ENCODE results near the gene SNHG17.
A peak's percentile ranks its signal among the peaks of the same experiment; 100 is the strongest.

Gene SNHG17

GRCh38 chr20:38434770-38435554 is at the start of gene SNHG17:
Gene SNHG17, minus strand, starts transcription at chr20:38435328.
- intact Hi-C loops (cut with DNase I; ENCODE audit: low total_unique reads) = no loop called here
- Histone ChIP-seq H3K36me3 (peaks cover 36 to 38% (median 37%) of the 10 kb centered on the region in 3 donors), H3K4me3 (peak within 1 kb of the TSS; percentile 59 to 87), H3K9me3 (peaks cover 0 to 5% (median 0%) of the 10 kb centered on the region in 3 donors), H3K27ac (peak within 1 kb of the TSS; percentile 80 to 81), H3K27me3 (peaks cover 0 to 3% of the 10 kb centered on the region in 2 donors), H3K4me1 (peaks cover 0 to 17% (median 11%) of the 10 kb centered on the region in 4 donors)
- peak; percentile 90 to 92 for DNase-seq
- TF ChIP-seq, protein P1, sequence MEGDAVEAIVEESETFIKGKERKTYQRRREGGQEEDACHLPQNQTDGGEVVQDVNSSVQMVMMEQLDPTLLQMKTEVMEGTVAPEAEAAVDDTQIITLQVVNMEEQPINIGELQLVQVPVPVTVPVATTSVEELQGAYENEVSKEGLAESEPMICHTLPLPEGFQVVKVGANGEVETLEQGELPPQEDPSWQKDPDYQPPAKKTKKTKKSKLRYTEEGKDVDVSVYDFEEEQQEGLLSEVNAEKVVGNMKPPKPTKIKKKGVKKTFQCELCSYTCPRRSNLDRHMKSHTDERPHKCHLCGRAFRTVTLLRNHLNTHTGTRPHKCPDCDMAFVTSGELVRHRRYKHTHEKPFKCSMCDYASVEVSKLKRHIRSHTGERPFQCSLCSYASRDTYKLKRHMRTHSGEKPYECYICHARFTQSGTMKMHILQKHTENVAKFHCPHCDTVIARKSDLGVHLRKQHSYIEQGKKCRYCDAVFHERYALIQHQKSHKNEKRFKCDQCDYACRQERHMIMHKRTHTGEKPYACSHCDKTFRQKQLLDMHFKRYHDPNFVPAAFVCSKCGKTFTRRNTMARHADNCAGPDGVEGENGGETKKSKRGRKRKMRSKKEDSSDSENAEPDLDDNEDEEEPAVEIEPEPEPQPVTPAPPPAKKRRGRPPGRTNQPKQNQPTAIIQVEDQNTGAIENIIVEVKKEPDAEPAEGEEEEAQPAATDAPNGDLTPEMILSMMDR (IDR thresholded peaks at IDR 0.05) = peak; percentile 100

DNA sequence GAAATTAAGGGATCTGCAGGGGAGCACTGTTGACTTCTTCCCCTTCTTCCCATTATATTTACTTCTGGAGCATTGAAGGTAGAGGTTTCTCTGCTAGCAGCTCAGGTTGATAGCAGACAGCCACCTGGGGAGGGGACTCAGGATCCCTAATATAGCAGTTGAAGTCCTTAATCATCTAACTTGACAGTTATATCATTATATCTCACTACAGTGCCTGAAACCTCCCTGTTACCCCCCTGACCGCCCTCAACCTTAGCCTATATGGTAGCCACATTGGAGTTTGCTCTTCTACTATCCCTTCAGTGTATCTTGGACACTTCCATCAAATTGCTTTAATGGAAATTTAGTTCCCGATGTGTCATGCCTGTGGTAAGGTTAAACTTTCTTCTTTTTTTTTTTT is 44.5 kb upstream of the SNHG17 start:
- Histone ChIP-seq H3K4me3 (no peak overlapping the region), H3K27ac (no peak overlapping the region), H3K27me3 (no peaks in the 10 kb centered on the region), H3K4me1 (peaks cover 0 to 25% (median 9%) of the 10 kb centered on the region in 4 donors), H3K36me3 (peaks cover 0 to 4% (median 4%) of the 10 kb centered on the region in 3 donors), H3K9me3 (no peaks in the 10 kb centered on the region)
- TF ChIP-seq, protein P1 (IDR thresholded peaks at IDR 0.05) = no peak
- DNase-seq = no peak
- intact Hi-C loops (cut with DNase I; ENCODE audit: low total_unique reads) = no loop called here

DNA sequence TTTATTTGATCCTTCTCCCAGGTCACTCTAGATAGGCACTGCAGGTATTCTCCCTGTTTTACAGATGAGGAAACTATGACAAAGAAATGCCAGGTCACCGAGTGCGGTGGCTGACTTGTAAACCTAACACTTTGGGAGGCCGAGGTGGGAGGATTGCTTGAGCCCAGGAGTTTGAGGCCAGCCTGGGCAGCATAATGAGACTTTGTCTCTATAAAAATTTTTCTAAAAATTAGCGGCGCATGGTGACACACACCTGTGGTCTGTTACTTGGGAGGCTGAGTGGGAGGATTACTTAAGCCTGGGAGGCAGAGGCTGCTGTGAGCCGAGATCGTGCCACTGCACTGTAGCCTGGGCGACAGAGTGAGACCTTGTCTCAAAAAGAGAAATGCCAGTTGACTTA is 42.6 kb upstream of the SNHG17 start:
- no peak for DNase-seq
- no peak overlapping the region for H3K27ac ChIP-seq

GRCh38 chr20:38473367-38473795 is 38.3 kb upstream of the SNHG17 start:
- Histone ChIP-seq H3K4me1 (peaks cover 0 to 39% (median 26%) of the 10 kb centered on the region in 4 donors), H3K27ac (peak overlapping the region; percentile 84 to 95), H3K27me3 (no peaks in the 10 kb centered on the region), H3K36me3 (no peaks in the 10 kb centered on the region), H3K9me3 (no peaks in the 10 kb centered on the region), H3K4me3 (peak overlapping the region; percentile 68 to 83)
- no peak for DNase-seq
- TF ChIP-seq, protein P1 (IDR thresholded peaks at IDR 0.05) = no peak
- intact Hi-C loops (cut with DNase I; ENCODE audit: low total_unique reads) = no loop called here

More for the DNA sequence above, 42.6 kb upstream of the SNHG17 start:
- Histone ChIP-seq H3K27me3 (no peaks in the 10 kb centered on the region), H3K36me3 (peaks cover 0 to 4% (median 4%) of the 10 kb centered on the region in 3 donors), H3K9me3 (no peaks in the 10 kb centered on the region), H3K4me1 (peaks cover 0 to 39% (median 22%) of the 10 kb centered on the region in 4 donors), H3K4me3 (no peak overlapping the region)
- TF ChIP-seq, protein P1 (IDR thresholded peaks at IDR 0.05) = no peak
- intact Hi-C loops (cut with DNase I; ENCODE audit: low total_unique reads) = no loop called here

DNA sequence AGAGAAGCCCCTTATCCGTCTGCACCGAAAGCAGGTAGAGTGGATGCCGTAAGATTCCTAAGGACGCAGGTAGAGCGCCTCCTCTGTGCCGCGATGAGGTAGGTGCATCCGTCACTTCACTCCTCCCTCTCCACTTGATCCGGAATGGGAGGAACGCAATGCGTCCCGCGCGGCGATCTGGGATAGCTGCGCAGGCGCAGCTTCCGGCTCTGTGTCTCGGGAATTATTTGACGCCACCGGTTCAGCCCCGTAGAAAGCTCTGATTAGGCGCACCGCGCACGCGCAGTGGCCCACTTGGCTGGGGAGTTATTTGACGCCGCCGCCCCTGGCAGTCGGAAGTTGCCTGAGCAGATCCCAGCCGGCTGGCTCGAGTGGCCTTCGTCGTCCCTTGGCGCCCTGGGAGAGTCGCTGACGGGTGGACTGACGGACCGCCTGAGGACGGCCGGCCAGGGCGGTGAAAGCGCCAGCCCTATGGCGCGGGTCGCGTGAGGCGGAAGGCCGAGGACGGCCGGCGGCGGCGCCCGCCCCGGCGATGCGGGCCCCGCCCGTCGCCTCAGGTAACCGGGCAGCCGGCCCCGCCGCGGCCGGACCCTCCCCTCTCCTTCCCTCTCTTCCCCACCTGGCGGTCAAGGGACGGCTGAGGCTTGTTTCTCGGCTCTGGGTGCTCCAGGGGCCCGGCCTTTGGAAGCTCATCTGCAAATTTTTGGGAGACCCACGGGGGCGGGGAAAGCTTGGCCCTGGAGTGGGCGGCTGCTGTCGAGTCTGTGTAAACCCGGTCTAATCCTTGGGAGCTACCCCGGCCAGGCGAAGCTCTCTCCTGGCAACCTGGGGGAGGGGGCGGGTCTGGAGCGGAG is 37.6 kb upstream of the SNHG17 start, which contains the start of gene RALGAPB:
Gene RALGAPB, plus strand, starts transcription at position 331 of the 854 bp plus-strand sequence. CDS start 15,590 bp downstream, outside the sequence.
- intact Hi-C loops (cut with DNase I; ENCODE audit: low total_unique reads) = no loop called here
- H3K4me3 ChIP-seq = peak within 1 kb of the TSS; percentile 68 to 83
- peak; percentile 99 for DNase-seq

More for the DNA sequence above, 37.6 kb upstream of the SNHG17 start, which contains the start of gene RALGAPB:
- Histone ChIP-seq H3K36me3 (no peaks in the 10 kb centered on the region), H3K4me1 (peaks cover 0 to 39% (median 26%) of the 10 kb centered on the region in 4 donors), H3K9me3 (no peaks in the 10 kb centered on the region), H3K27ac (peak within 1 kb of the TSS; percentile 84 to 95), H3K27me3 (no peaks in the 10 kb centered on the region)
- TF ChIP-seq, protein P1 (IDR thresholded peaks at IDR 0.05) = peak; percentile 25 to 29

Measured in tibial artery (tissue), 4 donors.